Endothelial cell (in vitro differentiated cells): ENCODE data around the gene PIF1. TPM values are rescaled to one million over a fixed set of nuclear protein-coding genes. Genes with fewer than 3 reads are reported as not detected.
A peak's percentile ranks its signal among the peaks of the same experiment; 100 is the strongest.

Source experiments
- DNase-seq: peaks from one replicate; pipeline ENCODE4 v3.0.0; 2021; ENCODE audit warnings: low spot score
- H3K27ac Mint-ChIP-seq: one replicate; pipeline ENCODE4 v1.8.0; 2021; ENCODE audit warnings: mixed read lengths, inconsistent platforms; ENCODE audit not compliant: unreplicated experiment
- H3K27me3 Mint-ChIP-seq: one replicate; pipeline ENCODE4 v1.8.0; 2021; ENCODE audit warnings: mild to moderate bottlenecking, moderate library complexity, mixed read lengths, inconsistent platforms; ENCODE audit not compliant: unreplicated experiment
- H3K36me3 Mint-ChIP-seq: one replicate; pipeline ENCODE4 v1.8.0; 2021; ENCODE audit warnings: mild to moderate bottlenecking, low read depth, mixed read lengths, inconsistent platforms; ENCODE audit not compliant: unreplicated experiment
- H3K4me1 Mint-ChIP-seq: one replicate; pipeline ENCODE4 v1.8.0; 2021; ENCODE audit warnings: mild to moderate bottlenecking, mixed read lengths, inconsistent platforms; ENCODE audit not compliant: unreplicated experiment
- H3K4me3 Mint-ChIP-seq: one replicate; pipeline ENCODE4 v1.8.0; 2021; ENCODE audit warnings: mild to moderate bottlenecking, mixed read lengths, inconsistent platforms; ENCODE audit not compliant: unreplicated experiment
- H3K9me3 Mint-ChIP-seq: one replicate; pipeline ENCODE4 v1.8.0; 2021; ENCODE audit warnings: mixed read lengths, inconsistent platforms; ENCODE audit not compliant: unreplicated experiment
- total RNA-seq: library from RNA; stranded (reverse); fragmentation: NEBNext Ultra II Directional; extraction: Animal tissue kit (Norgen Biotek cat#: 25700); gene quantifications from one replicate; pipeline ENCODE4 v1.2.1, GENCODE V29; 2021; ENCODE audit not compliant: unreplicated experiment
- TF ChIP-seq, protein P1 (sequence below): fragments of 200-600 bp; sonication (generic); IDR thresholded peaks from one replicate; pipeline ENCODE4 v1.5.0; 2021; ENCODE audit warnings: antibody characterized with exemption; ENCODE audit not compliant: unreplicated experiment

The PIF1 gene
- total RNA-seq, 1 donor from 2014 or later: 4.8 TPM

DNA sequence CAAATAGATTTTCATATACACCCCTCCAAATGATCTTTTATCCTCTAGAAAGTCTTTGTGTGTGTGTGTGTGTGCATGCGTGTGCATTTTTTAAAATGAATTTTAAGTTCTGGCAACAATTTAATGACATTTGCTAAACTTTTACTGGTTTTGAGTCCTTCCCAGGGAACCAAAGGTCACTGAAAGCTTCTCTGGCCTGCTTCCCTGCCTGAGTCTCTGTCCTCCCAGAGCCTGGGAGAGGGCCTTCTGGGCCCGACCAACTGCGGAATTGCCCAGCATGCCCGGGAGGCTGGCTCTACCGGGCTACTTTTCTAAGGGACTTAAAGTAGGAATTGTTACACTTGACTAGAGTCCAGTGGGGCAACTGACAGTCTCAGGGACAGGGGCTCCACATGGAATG lies 42.7 kb downstream of the PIF1 start:
- no peak for DNase-seq
- Mint-ChIP-seq H3K27ac (no peak overlapping the region), H3K4me3 (no peak overlapping the region), H3K9me3 (no peaks in the 10 kb centered on the region), H3K36me3 (peaks cover 4% of the 10 kb centered on the region), H3K27me3 (peaks cover 5% of the 10 kb centered on the region), H3K4me1 (no peaks in the 10 kb centered on the region)
- TF ChIP-seq, protein P1, sequence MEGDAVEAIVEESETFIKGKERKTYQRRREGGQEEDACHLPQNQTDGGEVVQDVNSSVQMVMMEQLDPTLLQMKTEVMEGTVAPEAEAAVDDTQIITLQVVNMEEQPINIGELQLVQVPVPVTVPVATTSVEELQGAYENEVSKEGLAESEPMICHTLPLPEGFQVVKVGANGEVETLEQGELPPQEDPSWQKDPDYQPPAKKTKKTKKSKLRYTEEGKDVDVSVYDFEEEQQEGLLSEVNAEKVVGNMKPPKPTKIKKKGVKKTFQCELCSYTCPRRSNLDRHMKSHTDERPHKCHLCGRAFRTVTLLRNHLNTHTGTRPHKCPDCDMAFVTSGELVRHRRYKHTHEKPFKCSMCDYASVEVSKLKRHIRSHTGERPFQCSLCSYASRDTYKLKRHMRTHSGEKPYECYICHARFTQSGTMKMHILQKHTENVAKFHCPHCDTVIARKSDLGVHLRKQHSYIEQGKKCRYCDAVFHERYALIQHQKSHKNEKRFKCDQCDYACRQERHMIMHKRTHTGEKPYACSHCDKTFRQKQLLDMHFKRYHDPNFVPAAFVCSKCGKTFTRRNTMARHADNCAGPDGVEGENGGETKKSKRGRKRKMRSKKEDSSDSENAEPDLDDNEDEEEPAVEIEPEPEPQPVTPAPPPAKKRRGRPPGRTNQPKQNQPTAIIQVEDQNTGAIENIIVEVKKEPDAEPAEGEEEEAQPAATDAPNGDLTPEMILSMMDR: no peak

DNA sequence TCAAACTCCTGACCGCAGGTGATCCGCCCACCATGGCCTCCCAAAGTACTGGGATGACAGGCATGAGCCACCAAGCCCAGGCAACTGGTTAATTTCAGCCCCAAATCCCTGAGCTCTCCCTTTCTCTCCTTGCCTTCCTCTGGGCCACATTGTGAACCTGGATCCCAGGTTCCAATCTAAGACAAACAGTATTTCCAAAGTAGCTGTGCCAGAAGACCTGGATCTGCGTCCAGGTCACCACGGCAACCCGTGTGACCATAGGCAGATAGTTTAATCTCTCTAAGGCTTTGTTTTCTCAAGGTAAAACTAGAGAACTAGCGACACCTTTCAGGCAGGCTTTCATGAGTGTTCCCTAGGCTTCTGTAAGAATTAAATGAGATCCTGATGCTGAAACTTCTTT lies 44.1 kb downstream of the PIF1 start:
- Mint-ChIP-seq H3K4me1 (peaks cover 10% of the 10 kb centered on the region), H3K4me3 (no peak overlapping the region), H3K9me3 (no peaks in the 10 kb centered on the region), H3K27me3 (peaks cover 10% of the 10 kb centered on the region), H3K27ac (peak overlapping the region; percentile 61), H3K36me3 (peaks cover 4% of the 10 kb centered on the region)
- DNase-seq: no peak
- TF ChIP-seq, protein P1: no peak

DNA sequence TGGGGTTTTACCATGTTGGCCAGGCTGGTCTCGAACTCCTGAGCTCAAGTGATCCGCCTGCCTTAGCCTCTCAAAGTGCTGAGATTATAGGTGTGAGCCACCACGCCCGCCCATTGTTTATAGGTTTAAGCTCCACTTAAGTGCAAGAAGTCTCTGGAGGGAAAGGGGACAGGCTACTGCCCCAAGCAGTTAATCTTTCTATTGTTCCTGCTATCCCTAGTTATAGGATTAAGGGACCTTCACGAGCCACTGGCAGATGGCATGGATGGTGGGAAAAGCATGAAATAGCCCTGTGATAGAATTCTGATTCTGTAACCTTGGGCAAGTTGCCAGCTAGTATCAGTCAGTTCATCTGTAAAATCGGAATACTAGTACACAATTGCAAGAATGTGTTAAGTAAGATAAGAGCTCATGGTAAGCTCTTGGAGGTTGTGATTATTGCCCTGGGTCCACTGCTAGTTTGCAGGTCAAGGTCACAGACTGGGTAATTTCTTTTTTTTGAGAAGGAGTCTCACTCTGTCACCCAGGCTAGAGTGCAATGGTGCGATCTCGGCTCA lies 44.8 kb downstream of the PIF1 start:
- TF ChIP-seq, protein P1: no peak
- no peaks in the 10 kb centered on the region for H3K9me3 Mint-ChIP-seq
- H3K4me1 Mint-ChIP-seq: peaks cover 10% of the 10 kb centered on the region
- H3K27ac Mint-ChIP-seq: no peak overlapping the region
- no peak for DNase-seq
- peaks cover 4% of the 10 kb centered on the region for H3K36me3 Mint-ChIP-seq
- peaks cover 10% of the 10 kb centered on the region for H3K27me3 Mint-ChIP-seq
- H3K4me3 Mint-ChIP-seq: no peak overlapping the region

DNA sequence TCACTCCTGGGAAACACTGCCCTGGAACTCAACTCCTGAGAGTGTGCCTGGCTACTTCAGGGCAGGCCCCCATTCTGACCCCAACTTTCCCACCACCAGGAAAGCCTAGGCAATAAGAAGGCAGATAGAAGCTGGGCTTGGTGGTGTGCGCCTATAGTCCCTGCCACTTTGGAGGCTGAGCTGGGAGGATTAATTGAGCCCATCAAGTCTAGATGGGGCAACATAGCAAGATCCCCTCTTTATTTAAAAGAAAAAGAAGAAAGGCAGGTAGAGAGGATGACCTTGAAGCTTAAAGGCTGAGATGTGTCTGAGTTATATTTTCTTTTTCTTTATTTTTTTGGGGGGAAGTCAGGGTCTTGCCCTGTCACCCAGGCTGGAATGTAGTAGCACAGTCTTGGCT lies 45.8 kb downstream of the PIF1 start:
- Mint-ChIP-seq H3K36me3 (peaks cover 4% of the 10 kb centered on the region), H3K9me3 (no peaks in the 10 kb centered on the region), H3K27ac (no peak overlapping the region), H3K4me1 (peaks cover 10% of the 10 kb centered on the region), H3K27me3 (peaks cover 10% of the 10 kb centered on the region), H3K4me3 (no peak overlapping the region)
- TF ChIP-seq, protein P1: no peak
- DNase-seq: no peak

DNA sequence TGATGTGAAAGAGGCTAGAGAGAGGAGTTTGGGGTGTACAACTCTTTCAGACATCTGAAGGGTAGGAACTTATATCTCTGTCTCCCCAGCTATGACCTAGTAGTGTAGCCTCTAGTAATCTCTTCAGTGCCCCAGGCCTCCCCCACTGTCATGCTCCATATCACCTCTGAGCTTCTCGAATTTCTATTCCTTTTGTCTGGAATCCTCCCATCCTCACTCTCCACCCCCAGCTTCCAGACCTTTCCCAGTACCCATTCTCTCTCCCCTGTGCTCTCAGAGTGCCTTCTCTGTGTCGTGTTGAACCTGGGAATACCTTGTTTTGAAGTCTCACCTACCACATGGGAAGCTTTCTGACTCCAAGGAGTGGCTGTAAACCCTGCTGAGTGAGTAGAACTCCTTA lies 46.4 kb downstream of the PIF1 start:
- Mint-ChIP-seq H3K27me3 (peaks cover 12% of the 10 kb centered on the region), H3K9me3 (no peaks in the 10 kb centered on the region), H3K36me3 (peaks cover 4% of the 10 kb centered on the region), H3K4me3 (no peak overlapping the region), H3K4me1 (peaks cover 14% of the 10 kb centered on the region), H3K27ac (no peak overlapping the region)
- TF ChIP-seq, protein P1: no peak
- no peak for DNase-seq
